Mesenchymal stem cell (in vitro differentiated cells and primary cell): Measurements from ENCODE around the gene POLK.

Source experiments
- DNase-seq: peaks from one replicate; pipeline ENCODE4 v3.0.0-alpha.2; 2013
- H2AFZ ChIP-seq: one replicate; pipeline ENCODE4 v1.6.1; 2013; ENCODE audit warnings: low read depth, mild to moderate bottlenecking, control low read depth, inconsistent platforms, low read length, moderate library complexity
- H2AK5ac ChIP-seq: 2 replicates; pipeline ENCODE4 v1.6.1; 2013; ENCODE audit warnings: low read length, moderate library complexity, mild to moderate bottlenecking, inconsistent platforms; ENCODE audit not compliant: severe bottlenecking
- H2BK120ac ChIP-seq: one replicate; pipeline ENCODE4 v1.6.1; 2013; ENCODE audit warnings: low read depth, mild to moderate bottlenecking, inconsistent platforms, low read length, moderate library complexity
- H2BK12ac ChIP-seq, 2 experiments: one replicate each; pipeline ENCODE4 v1.6.1; 2013; ENCODE audit warnings: inconsistent platforms in 2 of 2, low read length in 2 of 2, mild to moderate bottlenecking in 2 of 2, moderate library complexity in 2 of 2, control low read depth in 1 of 2
- H2BK15ac ChIP-seq: one replicate; pipeline ENCODE4 v1.6.1; 2013; ENCODE audit warnings: mild to moderate bottlenecking, low read depth, inconsistent platforms; ENCODE audit not compliant: poor library complexity, severe bottlenecking
- H2BK5ac ChIP-seq: 2 replicates; pipeline ENCODE4 v1.6.1; 2013; ENCODE audit warnings: low read depth, mild to moderate bottlenecking, low read length, control low read depth, inconsistent platforms; ENCODE audit not compliant: poor library complexity, severe bottlenecking
- H3K14ac ChIP-seq, 2 experiments: one replicate each; pipeline ENCODE4 v1.6.1; 2013; ENCODE audit warnings: inconsistent platforms in 2 of 2, low read length in 2 of 2, control low read depth in 1 of 2, mild to moderate bottlenecking in 1 of 2, moderate library complexity in 1 of 2
- H3K18ac ChIP-seq, 2 experiments: one replicate each; pipeline ENCODE4 v1.6.1; 2013; ENCODE audit warnings: inconsistent platforms in 2 of 2, low read length in 2 of 2, control low read depth in 1 of 2, low read depth in 1 of 2, mild to moderate bottlenecking in 1 of 2
- H3K23ac ChIP-seq, 2 experiments: one replicate each; pipeline ENCODE4 v1.6.1; 2013; ENCODE audit warnings: inconsistent platforms in 2 of 2, low read length in 2 of 2, mild to moderate bottlenecking in 2 of 2, moderate library complexity in 2 of 2, control low read depth in 1 of 2
- H3K27ac ChIP-seq: 2 replicates; pipeline ENCODE4 v1.5.1; 2013; ENCODE audit warnings: mild to moderate bottlenecking, moderate library complexity, low read length, control low read depth, inconsistent platforms; ENCODE audit not compliant: poor library complexity, severe bottlenecking
- H3K27me3 ChIP-seq, 2 experiments: 2 replicates each; pipeline versions ENCODE4 v1.6.1 to v1.7.0; 2013; ENCODE audit warnings: low read length in 2 of 2, mild to moderate bottlenecking in 2 of 2, moderate library complexity in 2 of 2, control low read depth in 1 of 2, inconsistent platforms in 1 of 2; ENCODE audit not compliant: control insufficient read depth in 1 of 2, insufficient read depth in 1 of 2
- H3K36me3 ChIP-seq, 2 experiments: 2 replicates each; pipeline versions ENCODE4 v1.6.1 to v1.7.0; 2013; ENCODE audit warnings: low read length in 2 of 2, control low read depth in 1 of 2, inconsistent platforms in 1 of 2, low read depth in 1 of 2, mild to moderate bottlenecking in 1 of 2; ENCODE audit not compliant: insufficient read depth in 2 of 2, control insufficient read depth in 1 of 2
- H3K4ac ChIP-seq, 2 experiments: one replicate each; pipeline ENCODE4 v1.6.1; 2013; ENCODE audit warnings: inconsistent platforms in 2 of 2, low read length in 2 of 2, mild to moderate bottlenecking in 2 of 2, moderate library complexity in 2 of 2, control low read depth in 1 of 2, low read depth in 1 of 2
- H3K4me1 ChIP-seq: 2 replicates; pipeline ENCODE4 v1.6.1; 2013; ENCODE audit warnings: low read depth, low read length, control low read depth; ENCODE audit not compliant: control insufficient read depth, insufficient read depth
- H3K4me2 ChIP-seq: 2 replicates; pipeline ENCODE4 v1.6.1; 2013; ENCODE audit warnings: low read length, mild to moderate bottlenecking, inconsistent platforms; ENCODE audit not compliant: poor library complexity, severe bottlenecking
- H3K4me3 ChIP-seq, 2 experiments: 2 replicates each; pipeline versions ENCODE4 v1.5.1 to v1.7.0; 2013; ENCODE audit warnings: low read length in 2 of 2, mild to moderate bottlenecking in 2 of 2, control low read depth in 1 of 2, low read depth in 1 of 2; ENCODE audit not compliant: insufficient read depth in 1 of 2
- H3K79me1 ChIP-seq: replicated peaks from 2 replicates; pipeline ENCODE4 v1.6.1; 2013; ENCODE audit warnings: mild to moderate bottlenecking, control low read depth, low read length, inconsistent platforms; ENCODE audit not compliant: poor library complexity, severe bottlenecking
- H3K9ac ChIP-seq: 2 replicates; pipeline ENCODE4 v1.7.0; 2013; ENCODE audit warnings: mild to moderate bottlenecking, low read length, moderate library complexity
- H3K9me3 ChIP-seq: 2 replicates; pipeline ENCODE4 v1.7.0; 2013; ENCODE audit warnings: mild to moderate bottlenecking, low read length; ENCODE audit not compliant: control insufficient read depth
- H4K8ac ChIP-seq: one replicate; pipeline ENCODE4 v1.6.1; 2013; ENCODE audit warnings: inconsistent platforms, mild to moderate bottlenecking, low read length, moderate library complexity
- H4K91ac ChIP-seq: one replicate; pipeline ENCODE4 v1.6.1; 2013; ENCODE audit warnings: mild to moderate bottlenecking, low read length, inconsistent platforms
- WGBS: methylation state at CpG from one replicate; pipeline ENCODE4 v1.1.7; 2013; ENCODE audit warnings: mixed read lengths; 5-methylcytosine and 5-hydroxymethylcytosine counted together

The POLK gene

DNA sequence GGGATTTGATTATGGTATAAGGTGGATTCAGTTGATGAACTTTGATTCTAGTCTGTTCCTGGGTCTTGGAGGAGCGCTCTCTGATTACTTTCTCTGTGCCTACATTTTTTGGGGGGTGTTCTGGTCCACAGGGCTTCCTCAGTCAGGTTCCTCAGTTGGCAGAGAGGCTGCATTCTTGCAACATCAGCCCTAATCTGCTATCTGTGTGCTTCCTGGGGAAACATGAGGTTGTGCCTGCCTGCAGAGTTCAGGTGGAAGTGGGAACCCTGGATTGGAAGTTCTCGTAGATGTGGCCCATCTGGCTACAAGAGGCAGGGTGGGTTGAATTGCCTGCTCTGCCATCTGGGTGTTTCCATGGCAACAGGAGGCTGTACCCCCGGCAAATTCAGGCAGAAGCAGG lies 24.5 kb downstream of the POLK start:
- 94% methylated on average over 3 of the region's 3 CpGs for WGBS
- Histone ChIP-seq H2AK5ac (no peak overlapping the region), H3K4me2 (no peak overlapping the region)

DNA sequence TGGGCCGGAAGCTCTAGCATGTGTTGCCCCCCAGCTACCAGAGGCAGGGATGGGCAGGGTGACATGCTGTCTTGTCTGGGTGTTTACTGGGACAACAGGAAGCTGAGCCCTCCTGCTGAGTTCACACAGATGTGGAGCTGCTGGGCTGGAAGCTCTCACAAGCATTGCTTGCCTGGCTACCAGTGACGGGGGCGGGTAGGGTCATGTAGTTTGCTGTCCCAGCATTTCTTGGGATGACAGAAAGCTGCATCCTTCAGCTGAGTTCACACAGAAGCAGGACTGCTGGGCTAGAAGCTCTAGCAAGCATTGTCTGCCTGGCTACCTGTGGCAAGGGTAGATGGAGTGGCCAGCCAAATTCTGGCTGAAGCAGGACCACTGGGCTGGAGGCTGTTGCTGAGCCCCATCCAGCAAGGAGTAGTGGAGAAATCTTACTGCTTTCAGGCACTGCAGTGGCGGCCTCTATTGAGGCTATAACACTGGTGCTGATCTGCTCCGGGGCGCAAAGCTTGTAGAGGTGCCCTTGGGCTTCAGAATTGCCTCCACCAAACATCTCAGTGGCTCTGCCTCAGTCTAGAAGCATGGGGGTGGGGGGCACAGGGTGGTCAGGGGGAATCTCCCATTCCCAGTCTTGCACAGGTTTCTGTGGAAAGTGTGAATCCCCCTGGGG lies 25.1 kb downstream of the POLK start:
- Histone ChIP-seq H3K18ac (peak overlapping the region in 1 of 2 experiments; percentile 7), H2BK12ac (no peak overlapping the region), H4K8ac (no peak overlapping the region), H3K4me1 (peaks cover 4% of the 10 kb centered on the region), H3K36me3 (peaks cover 8 to 15% of the 10 kb centered on the region in 2 experiments), H3K27ac (no peak overlapping the region), H2BK15ac (no peak overlapping the region), H4K91ac (no peak overlapping the region), H3K27me3 (no peaks in the 10 kb centered on the region), H3K14ac (peak overlapping the region in 1 of 2 experiments; percentile 44), H2BK120ac (no peak overlapping the region), H2AK5ac (no peak overlapping the region), H3K4ac (no peak overlapping the region), H3K79me1 (peaks cover 16% of the 10 kb centered on the region), H2AFZ (no peak overlapping the region), H3K4me3 (no peak overlapping the region), H2BK5ac (no peak overlapping the region), H3K9me3 (peaks cover 20% of the 10 kb centered on the region), H3K23ac (no peak overlapping the region), H3K9ac (no peak overlapping the region), H3K4me2 (no peak overlapping the region)
- WGBS, result 87% methylated on average over 6 of the region's 6 CpGs
- peak; percentile 45 for DNase-seq

More for the DNA sequence above, 24.5 kb downstream of the POLK start:
- Histone ChIP-seq H4K8ac (no peak overlapping the region), H2AFZ (no peak overlapping the region), H2BK120ac (no peak overlapping the region), H2BK5ac (no peak overlapping the region), H3K9ac (no peak overlapping the region), H3K4me3 (no peak overlapping the region), H3K4ac (no peak overlapping the region), H3K27me3 (no peaks in the 10 kb centered on the region), H4K91ac (peak overlapping the region; percentile 18), H3K4me1 (peaks cover 4% of the 10 kb centered on the region), H3K27ac (no peak overlapping the region), H3K79me1 (peaks cover 18% of the 10 kb centered on the region), H3K14ac (peak overlapping the region in 1 of 2 experiments; percentile 38), H3K23ac (no peak overlapping the region), H3K9me3 (peaks cover 20% of the 10 kb centered on the region), H3K18ac (no peak overlapping the region), H2BK12ac (peak overlapping the region in 1 of 2 experiments; percentile 17), H3K36me3 (peaks cover 8 to 15% of the 10 kb centered on the region in 2 experiments), H2BK15ac (no peak overlapping the region)
- no peak for DNase-seq

DNA sequence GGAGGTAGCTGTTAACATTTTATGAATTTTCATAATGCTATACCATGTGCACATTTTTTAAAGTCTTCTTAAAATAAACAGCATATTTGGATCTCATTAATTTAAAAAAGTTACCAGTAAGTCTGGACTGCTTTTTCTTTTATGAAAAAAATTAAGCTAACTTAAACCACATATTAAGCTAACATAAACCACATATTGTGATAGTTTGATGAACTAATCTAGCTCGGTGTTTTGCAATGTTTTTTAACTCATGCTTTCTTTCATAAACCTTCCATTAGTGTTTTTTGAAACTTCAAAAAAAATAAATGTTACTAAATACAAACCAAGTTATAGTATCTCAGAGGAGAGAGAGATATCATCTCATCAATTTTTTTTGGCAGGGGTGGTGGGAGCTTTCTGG lies 26.5 kb downstream of the POLK start:
- Histone ChIP-seq H3K4ac (no peak overlapping the region), H3K4me1 (peaks cover 4% of the 10 kb centered on the region), H3K79me1 (peaks cover 17% of the 10 kb centered on the region), H3K23ac (no peak overlapping the region), H3K4me2 (no peak overlapping the region), H3K36me3 (peaks cover 8 to 10% of the 10 kb centered on the region in 2 experiments), H2BK12ac (no peak overlapping the region), H2BK120ac (no peak overlapping the region), H2BK5ac (no peak overlapping the region), H3K9ac (no peak overlapping the region), H2AFZ (no peak overlapping the region), H3K9me3 (peaks cover 11% of the 10 kb centered on the region), H3K4me3 (no peak overlapping the region), H4K8ac (no peak overlapping the region), H3K27me3 (no peaks in the 10 kb centered on the region), H2AK5ac (no peak overlapping the region), H3K14ac (no peak overlapping the region), H3K27ac (no peak overlapping the region), H3K18ac (no peak overlapping the region), H2BK15ac (no peak overlapping the region), H4K91ac (no peak overlapping the region)
- no peak for DNase-seq
- no CpG with 5 or more reads among the region's 1 CpG for WGBS

DNA sequence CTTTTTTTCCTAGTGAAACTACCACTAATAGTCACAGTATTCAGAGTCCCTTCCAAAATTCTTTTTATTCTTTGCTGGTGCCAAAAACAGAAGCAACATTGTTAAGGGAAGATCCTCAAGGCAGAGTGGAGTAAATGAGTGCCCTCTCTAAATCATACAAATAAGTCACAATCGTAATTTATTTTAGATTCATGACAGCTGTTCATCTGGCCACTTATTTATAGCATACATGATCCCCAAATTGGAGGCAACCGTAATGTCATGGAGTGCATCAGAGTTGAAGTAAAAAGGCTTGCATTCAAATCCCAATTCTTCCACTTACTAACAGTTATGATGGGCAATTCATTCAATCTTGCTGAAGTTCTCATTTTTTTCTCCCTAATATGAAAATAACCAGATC lies 33.4 kb downstream of the POLK start:
- H4K8ac ChIP-seq, result no peak overlapping the region
- peaks cover 20% of the 10 kb centered on the region for H3K79me1 ChIP-seq
- H2AK5ac ChIP-seq, result no peak overlapping the region
- H2BK15ac ChIP-seq, result no peak overlapping the region
- no peak overlapping the region for H3K27ac ChIP-seq
- H3K4me2 ChIP-seq, result no peak overlapping the region
- no peak overlapping the region for H2AFZ ChIP-seq
- WGBS, result 89% methylated on average over 2 of the region's 2 CpGs
- no peak overlapping the region for H3K14ac ChIP-seq
- H3K23ac ChIP-seq, result no peak overlapping the region
- H3K4ac ChIP-seq, result no peak overlapping the region
- H4K91ac ChIP-seq, result no peak overlapping the region
- DNase-seq, result no peak
- H2BK12ac ChIP-seq, result no peak overlapping the region
- no peaks in the 10 kb centered on the region for H3K27me3 ChIP-seq
- H3K9ac ChIP-seq, result no peak overlapping the region
- no peak overlapping the region for H2BK120ac ChIP-seq
- H2BK5ac ChIP-seq, result no peak overlapping the region
- no peak overlapping the region for H3K18ac ChIP-seq
- H3K4me3 ChIP-seq, result no peak overlapping the region
- no peaks in the 10 kb centered on the region for H3K4me1 ChIP-seq
- H3K9me3 ChIP-seq, result no peaks in the 10 kb centered on the region
- peaks cover 8 to 21% of the 10 kb centered on the region in 2 experiments for H3K36me3 ChIP-seq
